GM13976 (cell line): ENCODE results near the gene ERAL1.
"Not testable (repeated sequence)": the region's sequence is repeated elsewhere in the genome, so short reads cannot be mapped to it uniquely, and the experiment has no call there.

ENCODE experiments used
- DNase-seq: peaks from one replicate; pipeline ENCODE4 v3.0.0; 2012; ENCODE audit warnings: low spot score
- CTCF ChIP-seq: IDR thresholded peaks from 2 replicates; pipeline ENCODE4 v1.5.1; 2012; ENCODE audit warnings: borderline replicate concordance, mild to moderate bottlenecking; ENCODE audit not compliant: insufficient read depth; ENCODE audit errors: extremely low read depth, missing control alignments, control extremely low read depth
- in situ Hi-C: fragments of 300-500 bp; cut with MboI; formaldehyde crosslinking; loops from one replicate; pipeline ENCODE4 v1.12.0; 2022; ENCODE audit warnings: low sequenced_read_pairs, mixed read lengths, inconsistent platforms; ENCODE audit not compliant: unreplicated experiment

ERAL1 gene

DNA sequence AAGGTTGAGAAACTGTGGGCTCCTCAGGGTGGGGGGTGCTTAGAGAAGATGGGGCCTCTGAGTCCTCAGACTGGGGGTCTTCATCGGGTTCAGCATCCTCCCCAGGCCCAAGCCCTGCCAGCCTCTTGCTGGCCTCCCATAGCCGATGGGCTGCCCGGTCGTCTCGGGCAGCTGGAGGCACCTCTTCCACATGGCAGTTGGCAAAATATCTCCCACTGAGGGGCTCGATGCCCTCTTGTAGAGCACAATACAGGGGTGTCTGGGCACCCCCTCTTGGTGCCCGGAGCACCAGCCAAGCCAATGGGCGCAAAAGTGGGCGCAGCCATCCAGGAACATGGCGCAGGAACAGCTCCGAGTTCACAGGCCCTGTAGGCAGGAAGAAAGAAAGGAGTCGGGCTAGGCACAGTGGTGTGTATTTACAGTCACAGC lies 43.7 kb downstream of the ERAL1 start:
- in situ Hi-C loops = no loop called here
- no peak for TF ChIP-seq CTCF
- no peak for DNase-seq

DNA sequence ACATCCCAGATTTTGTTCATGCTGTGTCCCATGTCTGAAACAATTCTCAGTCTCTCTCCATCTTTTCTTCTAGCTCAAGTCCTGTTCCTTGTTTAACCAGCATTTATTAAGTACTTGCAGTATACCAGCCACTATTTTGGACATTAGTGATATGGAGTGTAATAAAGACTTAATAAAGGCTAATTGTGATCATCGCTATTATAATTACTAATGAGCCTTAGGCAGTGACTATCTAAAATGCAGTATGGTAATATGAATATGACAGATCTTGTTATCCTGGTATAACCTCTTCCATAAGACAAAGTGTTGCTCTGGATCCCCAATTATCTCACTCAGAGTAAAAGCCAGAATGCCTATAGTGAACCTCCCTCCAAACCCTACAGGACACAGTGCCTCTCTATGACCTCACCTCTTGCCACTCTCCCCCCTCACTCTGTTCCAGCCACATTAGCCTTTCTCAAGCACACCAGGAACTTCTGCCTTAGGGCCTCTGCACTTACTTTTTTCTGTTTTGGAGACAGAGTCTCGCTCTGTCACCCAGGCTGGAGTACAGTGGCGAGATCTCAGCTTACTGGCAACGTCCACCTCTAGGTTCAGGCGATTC lies 44.5 kb downstream of the ERAL1 start:
- in situ Hi-C loops = no loop called here
- TF ChIP-seq CTCF = no peak
- DNase-seq = no peak

- DNase-seq = no peak
- in situ Hi-C loops = no loop called here
- TF ChIP-seq CTCF = no peak
Observed at GRCh38 chr17:28900986-28901726, 46.3 kb downstream of the ERAL1 start.

DNA sequence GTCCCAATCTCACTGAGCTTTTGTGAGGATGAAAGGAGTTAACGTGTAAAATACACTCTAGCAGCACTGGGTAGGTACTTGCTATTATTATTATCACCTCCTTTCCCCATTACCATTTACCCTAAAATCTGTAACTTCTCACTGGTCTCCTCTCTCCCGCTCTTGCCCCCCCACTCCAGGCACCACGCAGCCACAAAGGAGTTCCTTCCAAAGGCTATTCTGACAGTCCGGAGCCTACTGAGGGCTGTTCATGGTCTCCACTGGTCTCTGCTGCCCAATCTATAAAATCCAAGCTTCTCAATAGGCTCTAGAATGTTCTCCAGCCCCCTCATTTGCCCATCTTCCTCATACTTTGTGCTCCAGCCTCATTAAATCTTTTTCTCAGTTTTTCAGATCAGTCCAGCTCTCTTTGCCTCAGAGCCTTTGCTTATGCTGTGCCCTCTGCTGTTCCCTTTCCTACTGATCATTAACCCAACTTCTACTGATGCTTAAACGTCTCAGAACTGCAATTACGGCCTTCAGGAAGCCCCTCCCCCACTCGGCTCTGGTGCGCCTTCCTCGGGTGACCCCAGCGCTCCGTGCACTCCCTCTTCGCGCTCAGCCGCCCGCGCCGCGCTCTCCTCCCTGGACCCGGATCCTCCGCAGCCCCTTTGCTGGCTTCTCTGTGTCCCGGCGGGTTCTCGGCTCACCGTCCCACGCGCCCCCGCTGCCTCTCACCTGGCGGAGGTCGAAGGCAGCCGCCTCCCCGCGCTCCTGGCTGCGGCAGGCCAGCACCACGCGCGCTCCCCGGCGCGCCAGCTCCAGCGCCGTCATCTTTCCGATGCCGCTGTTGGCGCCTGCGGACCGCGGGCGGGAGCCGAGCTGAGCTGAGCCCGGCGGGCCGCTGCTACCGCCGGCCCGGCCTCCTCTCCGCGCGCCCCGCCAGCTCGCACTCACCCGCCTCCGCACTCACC lies 47.3 kb downstream of the ERAL1 start:
- in situ Hi-C loops = no loop called here
- DNase-seq = peak; percentile 60
- TF ChIP-seq CTCF = no peak

DNA sequence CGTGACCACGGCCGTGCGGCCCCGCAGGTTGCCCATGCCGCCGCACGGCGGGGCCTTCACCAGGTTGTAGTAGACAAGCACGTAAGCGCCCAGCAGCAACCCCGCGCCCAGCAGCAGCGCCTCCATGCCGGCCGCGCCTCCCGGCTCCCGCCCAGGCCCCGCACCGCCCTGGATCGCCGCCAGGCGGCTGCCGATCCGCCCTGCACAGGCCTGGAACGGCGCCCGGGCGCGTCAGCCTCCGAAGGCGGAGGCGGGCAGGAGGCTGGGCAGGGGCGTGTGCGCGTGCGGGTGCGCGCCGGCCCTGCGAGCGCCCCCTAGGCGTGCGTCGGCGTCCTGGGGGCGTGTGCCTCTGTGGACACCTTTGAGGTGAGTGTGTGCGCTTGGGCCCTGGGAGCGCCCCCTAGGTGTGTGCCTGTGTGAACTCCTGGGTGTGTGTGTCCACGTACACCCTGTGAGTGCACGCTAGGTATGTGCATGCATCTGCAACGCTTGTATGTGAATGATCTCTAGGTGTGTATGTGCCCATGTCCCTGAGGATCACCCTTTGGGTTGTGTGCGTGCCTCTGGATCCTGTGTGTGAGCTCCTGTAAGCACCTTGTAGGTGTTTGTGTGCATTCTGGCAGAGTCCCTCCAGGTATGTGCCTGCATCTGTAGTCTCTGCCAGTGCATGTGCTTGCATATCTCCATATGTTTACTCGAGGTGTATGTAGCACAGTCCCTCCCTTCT lies 48.2 kb downstream of the ERAL1 start, which contains the start of gene DHRS13:
Gene DHRS13, minus strand, starts transcription at position 261 of the 727 bp plus-strand sequence. Its CDS starts 135 bp downstream, at position 126.
- DNase-seq = peak; percentile 95
- in situ Hi-C loops = no loop called here
- TF ChIP-seq CTCF = peak; percentile 95

DNA sequence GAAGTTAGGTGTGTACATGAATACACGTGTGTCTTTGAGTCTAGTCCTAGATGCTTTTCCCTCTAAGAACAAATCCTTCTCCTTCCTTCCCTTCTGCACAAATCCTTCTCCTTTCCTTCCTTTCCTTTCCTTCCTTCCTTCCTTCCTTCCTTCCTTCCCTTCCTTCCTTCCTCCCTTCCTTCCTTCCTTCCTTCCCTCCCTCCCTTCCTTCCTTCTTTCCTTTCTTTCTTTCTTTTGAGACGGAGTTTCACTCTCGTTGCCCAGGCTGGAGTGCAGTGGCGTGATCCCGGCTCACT lies 48.7 kb downstream of the ERAL1 start:
- in situ Hi-C loops = not testable (repeated sequence)

More for the DNA sequence above, 48.7 kb downstream of the ERAL1 start:
- not testable (repeated sequence) for DNase-seq
